WTC11 (cell line): Measurements from ENCODE around the gene MGAT3.

ENCODE experiments used
- ATF6 ChIP-seq: sonication (generic); formaldehyde crosslinking; IDR thresholded peaks from 2 replicates; pipeline ENCODE4 v1.8.1; 2023; ENCODE audit warnings: mild to moderate bottlenecking, missing genetic modification reagents
- FOXK1 ChIP-seq: sonication (generic); formaldehyde crosslinking; IDR thresholded peaks from 2 replicates; pipeline ENCODE4 v1.8.0; 2022; ENCODE audit warnings: mild to moderate bottlenecking, moderate library complexity, missing genetic modification reagents
- JUN ChIP-seq: sonication (generic); formaldehyde crosslinking; IDR thresholded peaks from 2 replicates; pipeline ENCODE4 v1.8.0; 2023; ENCODE audit warnings: mild to moderate bottlenecking, missing genetic modification reagents
- MXD4 ChIP-seq: fragments of 250-450 bp; sonication (Bioruptor Pico); IDR thresholded peaks from 2 replicates; pipeline ENCODE4 v1.8.0; 2021; ENCODE audit warnings: mild to moderate bottlenecking, moderate library complexity, borderline replicate concordance
- NFYB ChIP-seq: sonication (generic); formaldehyde crosslinking; conservative IDR thresholded peaks from 2 replicates; pipeline ENCODE4 v1.8.0; 2022; ENCODE audit warnings: low read depth, missing genetic modification reagents
- RELA ChIP-seq: sonication (generic); formaldehyde crosslinking; IDR thresholded peaks from 2 replicates; pipeline ENCODE4 v1.8.1; 2022; ENCODE audit warnings: missing genetic modification reagents, mild to moderate bottlenecking, borderline replicate concordance
- SMAD3 ChIP-seq: sonication (generic); formaldehyde crosslinking; IDR thresholded peaks from 2 replicates; pipeline ENCODE4 v1.8.0; 2022; ENCODE audit warnings: missing genetic modification reagents, mild to moderate bottlenecking, borderline replicate concordance
- TF ChIP-seq, protein P1 (sequence below): fragments of 200-600 bp; IDR thresholded peaks from 2 replicates; pipeline ENCODE4 v1.8.0; 2022; ENCODE audit warnings: antibody characterized with exemption
- TF ChIP-seq, protein P2 (sequence below): sonication (generic); formaldehyde crosslinking; IDR thresholded peaks from 2 replicates; pipeline ENCODE4 v1.8.1; 2022; ENCODE audit warnings: mild to moderate bottlenecking, missing genetic modification reagents, moderate library complexity, borderline replicate concordance
- TF ChIP-seq, protein P3 (sequence below): sonication (generic); formaldehyde crosslinking; IDR thresholded peaks from 2 replicates; pipeline ENCODE4 v1.8.0; 2022; ENCODE audit warnings: mild to moderate bottlenecking, missing genetic modification reagents

DNA sequence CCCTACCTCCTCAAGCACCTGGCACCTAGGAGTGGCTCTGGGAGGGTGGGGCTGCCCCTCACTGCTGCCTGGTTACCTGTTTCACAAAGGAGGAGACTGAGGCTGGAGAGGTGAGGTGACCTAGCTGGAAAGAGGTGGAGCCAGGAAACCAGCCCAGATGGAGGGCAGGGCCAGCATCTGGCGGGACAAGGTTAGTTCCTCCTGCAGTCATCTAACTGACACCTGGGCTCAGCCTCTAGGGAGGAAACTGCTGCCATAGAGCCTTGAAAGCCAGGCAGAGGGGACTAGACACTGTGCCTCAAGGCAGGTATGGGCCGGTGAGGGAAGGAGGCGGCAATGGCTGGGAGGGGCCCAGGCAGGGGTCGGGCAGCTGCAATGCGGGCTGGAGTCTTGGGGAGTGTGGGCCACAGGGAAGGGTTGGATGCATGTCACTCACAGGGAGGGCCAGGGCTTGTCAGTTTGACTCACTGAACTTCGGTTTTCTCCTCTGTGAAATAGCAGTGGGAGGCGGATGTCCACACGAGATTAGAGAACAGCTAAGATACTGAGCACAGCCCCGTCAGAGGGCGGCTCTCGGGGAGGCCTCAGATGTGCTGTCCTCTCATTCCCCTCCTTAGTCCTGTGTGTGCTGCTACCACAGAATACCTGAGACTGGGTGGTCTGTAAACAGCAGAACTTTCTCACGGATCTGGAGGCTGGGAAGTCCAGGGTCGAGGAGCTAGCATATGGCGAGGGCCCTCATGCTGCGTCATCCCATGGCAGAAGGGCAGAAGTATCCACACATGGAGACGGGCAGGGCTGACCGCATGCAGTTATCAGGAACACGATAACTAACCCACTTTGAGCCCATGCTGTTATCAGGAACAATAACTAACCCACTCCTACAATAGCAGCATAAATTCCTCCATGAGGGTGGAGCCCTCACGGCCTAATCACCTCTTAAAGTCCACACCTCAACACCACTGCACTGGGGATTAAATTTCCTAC, 16.1 kb downstream of the MGAT3 start:
- TF ChIP-seq, protein P1, sequence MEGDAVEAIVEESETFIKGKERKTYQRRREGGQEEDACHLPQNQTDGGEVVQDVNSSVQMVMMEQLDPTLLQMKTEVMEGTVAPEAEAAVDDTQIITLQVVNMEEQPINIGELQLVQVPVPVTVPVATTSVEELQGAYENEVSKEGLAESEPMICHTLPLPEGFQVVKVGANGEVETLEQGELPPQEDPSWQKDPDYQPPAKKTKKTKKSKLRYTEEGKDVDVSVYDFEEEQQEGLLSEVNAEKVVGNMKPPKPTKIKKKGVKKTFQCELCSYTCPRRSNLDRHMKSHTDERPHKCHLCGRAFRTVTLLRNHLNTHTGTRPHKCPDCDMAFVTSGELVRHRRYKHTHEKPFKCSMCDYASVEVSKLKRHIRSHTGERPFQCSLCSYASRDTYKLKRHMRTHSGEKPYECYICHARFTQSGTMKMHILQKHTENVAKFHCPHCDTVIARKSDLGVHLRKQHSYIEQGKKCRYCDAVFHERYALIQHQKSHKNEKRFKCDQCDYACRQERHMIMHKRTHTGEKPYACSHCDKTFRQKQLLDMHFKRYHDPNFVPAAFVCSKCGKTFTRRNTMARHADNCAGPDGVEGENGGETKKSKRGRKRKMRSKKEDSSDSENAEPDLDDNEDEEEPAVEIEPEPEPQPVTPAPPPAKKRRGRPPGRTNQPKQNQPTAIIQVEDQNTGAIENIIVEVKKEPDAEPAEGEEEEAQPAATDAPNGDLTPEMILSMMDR, result no peak
- TF ChIP-seq RELA (CRISPR knock-in tag) (no peak), MXD4 (CRISPR knock-in tag) (no peak), SMAD3 (CRISPR knock-in tag) (no peak), NFYB (CRISPR knock-in tag) (no peak), JUN (CRISPR knock-in tag) (no peak), FOXK1 (CRISPR knock-in tag) (no peak), ATF6 (no peak)
- TF ChIP-seq, protein P2, sequence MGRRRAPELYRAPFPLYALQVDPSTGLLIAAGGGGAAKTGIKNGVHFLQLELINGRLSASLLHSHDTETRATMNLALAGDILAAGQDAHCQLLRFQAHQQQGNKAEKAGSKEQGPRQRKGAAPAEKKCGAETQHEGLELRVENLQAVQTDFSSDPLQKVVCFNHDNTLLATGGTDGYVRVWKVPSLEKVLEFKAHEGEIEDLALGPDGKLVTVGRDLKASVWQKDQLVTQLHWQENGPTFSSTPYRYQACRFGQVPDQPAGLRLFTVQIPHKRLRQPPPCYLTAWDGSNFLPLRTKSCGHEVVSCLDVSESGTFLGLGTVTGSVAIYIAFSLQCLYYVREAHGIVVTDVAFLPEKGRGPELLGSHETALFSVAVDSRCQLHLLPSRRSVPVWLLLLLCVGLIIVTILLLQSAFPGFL (CRISPR knock-in tag), result no peak
- TF ChIP-seq, protein P3, sequence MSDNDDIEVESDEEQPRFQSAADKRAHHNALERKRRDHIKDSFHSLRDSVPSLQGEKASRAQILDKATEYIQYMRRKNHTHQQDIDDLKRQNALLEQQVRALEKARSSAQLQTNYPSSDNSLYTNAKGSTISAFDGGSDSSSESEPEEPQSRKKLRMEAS, result no peak
